Activated CD4-positive, CD25-positive, alpha-beta regulatory T cell treated with anti-CD3 and anti-CD28 coated beads, Interleukin-2, amount 50 U/mL, for 72 hours (primary cell): ENCODE measurements around the gene ARHGAP24.

Experiments used
- DNase-seq: peaks from one replicate; pipeline ENCODE4 v3.0.0; 2021

The ARHGAP24 gene

GRCh38 chr4:85591406-85592098 is 116.6 kb downstream of the ARHGAP24 start:
- no peak for DNase-seq

DNA sequence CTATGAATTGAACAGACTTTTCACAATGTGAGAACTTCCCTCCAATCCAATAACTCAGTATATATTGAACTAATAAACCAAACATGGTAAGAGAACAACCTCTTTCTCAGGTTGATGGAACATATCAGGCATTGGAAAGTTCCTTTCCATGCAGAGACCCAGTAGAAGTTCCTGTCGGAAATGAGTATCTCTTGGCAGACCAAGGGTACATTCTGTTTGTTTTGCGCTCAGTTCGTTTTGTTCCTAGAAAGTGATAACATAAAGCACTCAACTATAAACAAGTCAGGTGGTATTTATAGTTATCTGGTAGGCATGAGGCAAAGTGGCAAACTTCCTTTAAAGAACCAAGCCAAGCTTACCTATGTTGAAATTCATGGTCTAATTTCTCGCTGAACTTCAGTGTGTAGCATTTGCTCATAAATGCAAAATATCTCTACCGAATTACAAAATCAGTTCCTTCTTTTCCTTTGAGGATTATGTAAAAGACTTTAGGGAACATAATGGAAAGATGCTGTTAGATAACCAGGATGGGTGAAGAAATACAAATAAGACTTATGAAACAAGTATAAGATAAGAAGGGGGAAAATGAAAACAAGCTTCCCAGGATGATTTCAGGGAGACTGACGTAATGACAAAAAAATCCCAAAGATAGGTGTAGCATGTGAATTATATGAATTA is 120.3 kb downstream of the ARHGAP24 start:
- DNase-seq = no peak

DNA sequence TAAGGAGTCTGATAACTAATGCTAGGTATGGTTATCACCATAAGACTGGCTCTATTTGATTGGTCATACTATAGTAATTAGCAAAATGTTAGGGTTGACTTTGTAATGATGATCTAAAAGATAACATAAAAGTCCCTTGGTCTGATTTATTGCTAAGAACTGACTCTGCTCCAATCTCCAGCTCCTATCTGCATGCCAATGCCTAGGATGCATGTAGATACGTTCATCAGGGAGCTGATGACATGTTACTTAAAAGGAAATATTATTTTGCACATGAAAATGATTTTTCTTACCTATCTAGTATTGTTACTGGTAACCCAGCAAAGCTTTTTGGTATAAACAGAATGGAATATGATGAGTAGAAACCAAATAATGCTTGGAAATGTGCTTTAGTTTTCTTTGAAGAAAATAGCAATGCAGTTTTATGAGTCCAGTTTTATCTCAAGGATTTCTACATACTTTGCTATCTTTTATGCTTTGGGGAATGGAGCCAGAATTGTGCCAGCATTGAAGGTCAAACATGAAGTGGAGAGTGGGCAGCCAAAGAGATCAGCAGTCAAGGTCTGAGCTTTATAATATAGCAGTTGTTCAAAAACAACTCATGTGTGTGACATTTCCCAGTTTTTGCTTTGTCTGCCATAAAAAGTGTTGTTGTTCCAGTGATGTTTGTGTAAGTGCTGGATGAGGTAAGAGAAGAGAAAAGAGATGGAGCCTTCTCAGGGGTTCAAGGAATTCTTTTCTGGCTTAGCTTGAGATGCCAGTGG is 121.0 kb downstream of the ARHGAP24 start:
- no peak for DNase-seq

DNA sequence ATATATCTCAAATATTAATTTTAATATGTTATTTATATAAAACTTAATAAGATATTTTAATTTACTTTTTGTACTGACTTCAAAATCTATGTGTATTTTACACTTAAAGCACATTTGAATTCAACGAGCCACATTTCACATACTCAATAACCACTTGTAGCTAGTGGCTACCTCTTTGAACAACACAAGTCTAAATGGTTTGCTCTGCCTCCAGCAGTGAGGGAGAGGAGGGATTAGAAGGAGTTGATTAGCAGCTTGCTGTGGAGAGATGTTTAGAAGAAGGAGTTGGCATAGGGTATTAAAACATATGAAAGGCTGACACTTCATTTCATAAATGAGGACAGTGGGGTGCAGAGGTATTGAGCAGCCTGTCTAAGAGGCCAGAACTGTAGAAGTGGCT is 124.0 kb downstream of the ARHGAP24 start:
- DNase-seq = no peak

DNA sequence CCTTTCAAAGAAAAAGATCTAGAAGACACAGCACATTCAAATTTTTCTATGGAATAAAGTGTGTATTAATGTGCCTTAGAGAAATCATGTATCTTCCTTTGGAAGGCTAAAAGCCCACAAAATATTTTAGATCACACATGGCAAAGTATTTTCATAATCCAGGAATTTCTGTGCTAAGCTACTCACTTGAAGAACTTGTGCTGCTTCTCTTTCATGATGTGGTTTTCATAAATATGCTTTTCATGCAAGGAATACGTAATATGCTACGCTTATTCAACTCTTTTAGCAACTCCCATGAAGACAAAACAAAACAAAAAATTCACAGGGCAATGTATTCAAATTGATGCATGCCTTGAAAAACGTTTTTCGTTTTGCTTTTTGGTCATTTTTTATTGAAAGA is 125.6 kb downstream of the ARHGAP24 start:
- DNase-seq = no peak

- no peak for DNase-seq
Measured at GRCh38 chr4:85603437-85604336, 128.7 kb downstream of the ARHGAP24 start.

DNA sequence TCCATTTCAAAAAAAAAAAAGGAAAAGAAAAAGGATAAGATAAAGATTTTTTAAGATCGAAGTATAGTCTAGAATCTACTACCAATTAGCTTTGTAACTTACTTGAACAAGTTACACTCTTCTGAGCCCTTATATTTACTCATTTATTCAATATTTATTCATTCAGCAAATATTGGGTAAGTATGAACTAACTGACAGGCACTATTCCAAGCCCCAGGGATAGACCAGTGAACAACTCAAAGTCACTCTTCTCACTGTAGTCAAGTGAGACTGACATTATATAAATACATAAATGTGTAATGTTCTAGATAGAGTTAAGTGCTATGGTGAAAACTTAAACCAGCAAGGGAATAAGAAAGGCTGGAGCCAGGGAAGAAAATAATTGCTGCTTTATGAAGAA is 131.6 kb downstream of the ARHGAP24 start:
- no peak for DNase-seq

DNA sequence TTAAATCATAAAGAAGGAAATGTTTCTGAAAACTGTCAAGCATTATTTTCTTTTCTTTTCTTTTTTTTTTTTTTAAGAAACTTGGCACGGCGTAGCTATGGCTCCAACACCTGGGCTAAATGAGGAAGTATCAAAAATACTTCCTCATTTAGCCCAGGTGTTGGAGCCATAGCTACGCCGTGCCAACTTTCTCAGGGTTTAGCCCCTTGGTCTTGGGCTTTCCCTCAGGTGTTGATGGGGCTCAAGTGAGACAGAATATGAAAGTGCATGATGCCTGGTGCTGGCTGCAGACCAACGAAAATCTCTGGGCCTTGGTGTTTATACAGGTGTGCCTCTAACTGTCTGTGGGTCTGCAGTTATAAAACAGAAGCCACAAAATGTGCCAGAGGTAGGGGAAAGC is 132.7 kb downstream of the ARHGAP24 start:
- DNase-seq = no peak

- no peak for DNase-seq
Measured at GRCh38 chr4:85610450-85610849, 135.5 kb downstream of the ARHGAP24 start.

GRCh38 chr4:85611661-85612060 is 136.7 kb downstream of the ARHGAP24 start:
- DNase-seq = no peak

DNA sequence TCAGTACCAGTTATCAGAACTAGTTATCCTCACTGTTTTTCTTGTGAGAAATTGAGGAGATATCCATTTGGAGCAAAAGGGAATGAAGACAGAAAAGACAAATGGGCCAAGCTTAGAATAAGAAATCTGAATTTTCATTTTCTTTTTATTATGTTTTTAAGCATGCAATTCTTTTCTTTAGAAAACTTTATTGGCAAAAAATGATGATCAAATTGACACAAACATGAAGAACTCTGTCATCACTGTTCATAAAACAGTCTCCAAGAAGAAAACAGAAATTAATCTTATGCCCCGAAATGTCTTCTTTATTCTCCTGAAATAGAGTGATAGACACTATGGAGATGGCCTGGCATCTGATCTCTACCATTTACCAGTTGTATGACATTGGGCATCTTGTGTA is 139.0 kb downstream of the ARHGAP24 start:
- DNase-seq = no peak

- no peak for DNase-seq
Measured at GRCh38 chr4:85615952-85616351, 141.0 kb downstream of the ARHGAP24 start.

GRCh38 chr4:85617202-85617601 is 142.3 kb downstream of the ARHGAP24 start:
- DNase-seq = no peak

- no peak for DNase-seq
Measured at GRCh38 chr4:85632981-85633380, 158.0 kb downstream of the ARHGAP24 start.

GRCh38 chr4:85637778-85638177 is 162.8 kb downstream of the ARHGAP24 start:
- no peak for DNase-seq

DNA sequence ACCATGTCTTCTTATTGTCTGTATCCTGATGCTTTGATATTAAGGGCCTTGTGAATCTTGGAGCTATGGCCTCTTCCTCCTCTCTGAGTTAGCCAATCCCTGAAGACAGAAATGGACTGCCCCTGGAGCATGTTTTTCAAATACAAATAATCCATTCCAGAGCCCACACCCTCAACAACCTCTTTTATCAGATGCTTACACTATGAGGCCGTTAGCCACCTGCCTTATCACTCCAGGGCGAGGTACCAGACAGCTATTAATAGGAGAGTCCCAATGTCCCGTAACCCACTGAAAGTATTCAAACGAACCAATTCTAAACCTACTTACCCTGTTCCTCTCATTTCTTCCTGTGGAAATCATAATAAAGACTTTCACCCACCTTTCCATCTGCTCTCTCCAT is 165.0 kb downstream of the ARHGAP24 start:
- no peak for DNase-seq

DNA sequence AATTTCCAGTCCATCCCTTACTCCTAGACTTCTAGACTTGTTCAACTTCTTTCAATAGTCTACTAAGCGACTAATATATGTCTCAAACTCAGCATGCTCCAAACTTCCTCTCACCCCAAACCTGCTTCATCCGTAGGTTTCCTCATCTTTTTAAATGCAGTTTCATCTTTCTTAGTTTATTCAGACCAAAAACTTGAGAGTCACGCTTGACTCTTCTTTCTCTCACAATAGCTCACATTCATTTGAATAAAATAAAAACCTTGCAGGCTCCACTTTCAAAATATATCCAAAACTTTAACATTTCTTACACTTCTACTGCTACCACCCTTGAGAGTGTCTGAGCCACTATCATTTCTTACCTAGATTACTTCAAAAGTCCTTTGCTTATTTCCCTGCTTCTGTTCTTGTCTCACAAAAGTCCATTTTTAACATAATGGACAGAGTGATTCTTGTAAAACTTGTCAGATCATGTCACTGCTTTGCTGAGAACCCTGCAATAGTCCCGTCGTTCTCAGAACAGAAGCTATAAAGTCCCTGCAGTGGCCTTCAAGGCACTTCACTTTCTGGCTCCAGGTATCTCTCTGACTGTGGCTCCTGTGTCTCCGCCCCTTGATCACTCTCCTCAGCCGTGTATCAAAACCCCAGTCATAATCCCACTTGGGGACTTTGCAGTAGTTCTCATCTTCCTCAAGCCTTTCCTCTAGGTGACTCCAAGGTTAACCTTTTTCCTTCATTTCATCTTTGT is 167.6 kb downstream of the ARHGAP24 start:
- DNase-seq = no peak

- no peak for DNase-seq
Measured at GRCh38 chr4:85644061-85644460, 169.1 kb downstream of the ARHGAP24 start.

GRCh38 chr4:85650908-85651307 is 176.0 kb downstream of the ARHGAP24 start:
- DNase-seq = no peak

GRCh38 chr4:85656759-85657505 is 182.0 kb downstream of the ARHGAP24 start:
- DNase-seq = no peak

GRCh38 chr4:85658766-85659439 is 184.0 kb downstream of the ARHGAP24 start:
- no peak for DNase-seq
